ENCODE results near the gene COLEC12. TPM values are rescaled to one million over a fixed set of nuclear protein-coding genes. Genes with fewer than 3 reads are reported as not detected.

COLEC12 gene
- polyA plus RNA-seq, 3 donors, result 26.3 to 28.9 (median 28.3) TPM

DNA sequence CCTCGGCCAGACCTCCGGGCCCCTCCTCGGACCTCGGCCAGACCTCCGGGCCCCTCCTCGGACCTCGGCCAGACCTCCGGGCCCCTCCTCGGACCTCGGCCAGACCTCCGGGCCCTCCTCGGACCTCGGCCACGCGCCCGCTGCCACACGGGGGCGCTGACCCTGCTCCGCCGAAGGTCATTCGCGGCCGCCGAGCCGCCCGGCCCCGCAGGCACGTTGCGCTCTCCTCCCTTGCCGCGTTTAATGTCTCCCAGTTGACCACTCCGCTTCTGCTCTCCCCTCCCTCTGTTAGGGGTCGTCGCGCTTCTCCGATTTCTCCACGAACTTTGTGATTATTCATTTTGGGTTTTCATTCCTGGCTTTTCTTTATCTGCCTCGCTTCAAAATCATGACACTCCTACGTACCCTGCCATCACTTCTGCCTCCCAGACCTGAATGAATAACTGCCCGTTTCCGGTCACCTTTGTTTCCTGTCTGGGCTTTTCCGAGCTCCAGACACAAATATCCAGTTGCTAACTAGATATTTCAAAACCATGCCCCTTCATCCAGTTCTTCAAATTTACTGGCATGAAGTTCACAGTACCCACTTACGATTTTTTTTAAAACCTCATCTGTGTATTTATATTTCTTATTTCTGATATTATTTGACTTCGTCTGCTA lies 14.8 kb upstream of the COLEC12 start:
- DNase-seq (ENCODE audit: extremely low read depth in 1 of 11, low read depth in 9 of 11, low spot score in 4 of 11), result no peak

DNA sequence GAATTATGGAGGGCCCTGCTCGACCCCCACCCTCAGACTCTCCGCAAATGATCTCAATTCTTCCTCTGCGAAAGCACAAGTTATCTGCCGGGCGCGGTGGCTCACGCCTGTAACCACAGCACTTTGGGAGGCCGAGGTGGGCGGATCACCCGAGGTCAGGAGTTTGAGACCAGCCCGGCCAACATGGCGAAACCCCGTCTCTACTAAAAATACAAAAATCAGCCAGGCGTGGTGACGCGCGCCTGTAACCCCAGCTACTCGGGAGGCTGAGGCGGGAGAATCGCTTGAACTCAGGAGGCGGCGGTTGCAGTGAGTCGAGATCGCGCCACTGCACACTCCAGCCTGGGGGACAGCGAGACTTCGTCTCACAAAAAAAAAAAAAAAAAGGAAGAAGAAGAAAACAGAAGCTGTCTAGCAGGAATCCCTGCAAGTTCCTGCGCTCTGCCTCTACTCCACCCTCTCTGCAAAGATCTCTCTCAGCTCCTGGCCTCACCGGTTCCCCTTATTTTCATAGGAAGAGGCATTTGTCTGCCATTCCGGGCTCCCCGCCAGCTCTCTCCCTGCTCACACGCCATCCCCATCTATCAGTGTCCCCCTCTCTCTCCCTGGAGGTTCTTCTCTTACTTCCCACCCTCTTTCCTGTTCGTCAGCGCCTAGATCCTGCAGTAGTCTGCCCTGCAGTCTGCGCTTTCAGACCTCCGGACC lies 13.5 kb upstream of the COLEC12 start:
- no peak for DNase-seq (ENCODE audit: extremely low read depth in 1 of 11, low read depth in 9 of 11, low spot score in 4 of 11)

DNA sequence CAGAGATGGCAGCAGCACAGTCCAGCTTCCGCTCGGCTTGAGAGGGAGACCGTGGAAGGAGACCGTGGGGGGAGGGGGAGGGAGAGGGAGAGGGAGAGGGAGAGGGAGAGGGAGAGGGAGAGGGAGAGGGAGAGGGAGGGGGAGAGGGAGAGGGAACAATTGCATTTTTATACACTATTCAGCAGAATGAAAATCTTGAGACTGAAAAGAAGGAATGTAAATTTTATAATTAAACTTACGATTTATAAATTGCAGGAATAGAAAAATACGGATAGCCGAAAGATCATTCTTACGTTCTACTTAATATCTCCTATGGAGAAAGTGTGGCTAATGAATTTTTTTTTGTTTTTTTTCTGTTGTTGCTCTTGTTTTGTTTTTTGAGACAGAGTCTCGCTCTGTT lies 12.5 kb upstream of the COLEC12 start:
- no peak for DNase-seq (ENCODE audit: extremely low read depth in 1 of 11, low read depth in 9 of 11, low spot score in 4 of 11)

DNA sequence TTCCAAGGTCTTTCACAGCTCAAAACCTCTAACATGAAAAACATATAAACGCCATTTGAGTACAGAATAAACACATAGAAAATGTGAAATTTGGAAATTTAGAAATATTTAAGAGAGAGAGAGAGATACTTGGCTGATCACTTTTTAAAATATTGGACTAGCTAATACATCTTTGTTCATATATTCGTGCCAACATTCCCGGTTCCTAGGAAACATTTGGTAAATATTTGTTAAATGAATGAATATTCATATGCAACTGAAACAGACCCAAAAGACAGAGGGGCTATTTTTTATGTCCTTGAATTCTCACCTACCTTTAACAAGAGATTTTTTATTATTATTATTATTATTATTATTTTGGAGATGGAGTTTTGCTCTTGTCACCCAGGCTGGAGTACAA lies 8.3 kb upstream of the COLEC12 start:
- no peak for DNase-seq (ENCODE audit: extremely low read depth in 1 of 11, low read depth in 9 of 11, low spot score in 4 of 11)

DNA sequence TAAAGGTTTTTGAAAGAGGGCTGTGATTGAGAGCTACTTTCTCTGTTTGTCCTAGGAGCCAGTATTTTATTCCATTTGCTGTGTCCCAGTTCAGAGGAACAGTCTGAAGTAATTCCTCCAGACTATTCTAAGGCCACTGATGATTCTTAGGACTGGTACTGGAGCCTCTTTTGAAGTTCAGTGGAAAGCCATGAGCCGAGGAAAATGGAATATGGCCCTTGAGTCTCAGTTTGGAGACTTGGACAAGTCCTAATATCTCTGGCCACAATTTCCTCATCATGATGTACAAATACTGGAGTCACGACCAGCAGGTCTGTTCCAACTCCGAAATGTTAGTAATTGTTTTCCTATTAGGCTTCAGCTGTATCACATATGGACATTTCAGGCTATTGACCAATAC lies 7.1 kb upstream of the COLEC12 start:
- DNase-seq (ENCODE audit: extremely low read depth in 1 of 11, low read depth in 9 of 11, low spot score in 4 of 11), result no peak

DNA sequence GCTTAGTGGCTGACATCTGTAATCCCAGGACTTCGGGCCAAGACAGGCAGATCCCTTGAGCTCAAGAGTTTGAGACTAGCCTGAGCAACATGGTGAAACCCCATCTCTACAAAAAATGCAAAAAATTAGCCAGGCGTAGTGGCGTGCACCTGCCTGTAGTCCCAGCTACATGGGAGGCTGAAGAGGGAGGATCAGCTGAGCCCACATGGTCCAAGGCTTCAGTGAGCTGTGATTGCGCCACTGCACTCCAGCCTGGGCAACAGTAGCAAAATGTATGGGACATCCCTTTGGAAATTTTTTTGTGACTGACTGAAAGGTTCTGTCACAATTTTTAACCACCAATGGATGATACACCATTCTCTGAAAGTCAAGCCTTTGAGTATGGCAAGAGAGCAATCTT lies 6.3 kb upstream of the COLEC12 start:
- DNase-seq (ENCODE audit: extremely low read depth in 1 of 11, low read depth in 9 of 11, low spot score in 4 of 11), result no peak

DNA sequence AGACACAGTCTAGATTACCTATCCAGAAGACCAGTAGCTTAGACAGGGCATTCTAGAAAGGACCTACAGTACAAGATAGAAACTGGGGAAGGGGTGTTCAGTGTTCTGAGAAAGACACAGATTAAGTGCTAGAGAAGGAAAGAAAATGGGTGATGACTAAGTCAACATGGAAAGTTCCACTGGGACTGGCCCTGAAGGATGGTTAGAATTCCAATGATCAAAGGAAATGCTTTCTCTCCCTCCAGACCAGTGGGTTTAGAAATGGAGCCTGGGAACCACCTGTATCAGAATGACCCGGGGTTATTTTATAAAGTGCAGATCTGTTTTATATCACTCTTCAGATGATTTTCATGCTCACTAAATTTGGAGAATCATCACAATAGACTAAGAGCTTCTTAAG lies 5.8 kb upstream of the COLEC12 start:
- no peak for DNase-seq (ENCODE audit: extremely low read depth in 1 of 11, low read depth in 9 of 11, low spot score in 4 of 11)

DNA sequence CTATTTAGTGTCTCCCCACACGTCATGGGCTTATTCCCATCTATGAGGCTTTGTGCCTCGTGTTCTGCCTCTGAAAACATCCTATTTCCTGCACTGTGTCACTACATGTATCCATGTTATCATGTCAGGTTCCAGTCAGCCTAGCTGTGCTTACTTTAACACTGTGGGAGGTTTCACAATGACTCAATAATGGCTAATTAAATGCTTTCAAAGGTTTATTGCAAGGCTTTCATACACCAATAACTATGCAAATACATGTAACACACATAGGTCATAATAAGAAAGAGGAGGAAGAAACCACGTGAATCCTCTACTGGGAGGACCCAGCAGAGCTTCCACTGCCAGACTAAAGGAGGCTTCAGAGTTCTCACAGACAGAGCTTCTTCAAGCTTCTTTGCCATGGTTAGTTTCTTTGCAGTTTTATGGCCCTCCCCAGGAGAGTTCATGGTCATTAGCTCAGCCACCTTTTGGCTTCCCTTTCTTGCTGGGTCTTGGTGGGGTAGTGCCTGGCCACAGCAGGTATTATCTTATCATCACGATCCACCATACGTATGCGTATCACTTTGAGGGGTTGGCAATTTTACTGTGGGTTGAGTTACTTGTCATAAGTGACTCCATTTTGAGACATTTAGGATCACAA lies 5.1 kb upstream of the COLEC12 start:
- DNase-seq (ENCODE audit: extremely low read depth in 1 of 11, low read depth in 9 of 11, low spot score in 4 of 11), result no peak

DNA sequence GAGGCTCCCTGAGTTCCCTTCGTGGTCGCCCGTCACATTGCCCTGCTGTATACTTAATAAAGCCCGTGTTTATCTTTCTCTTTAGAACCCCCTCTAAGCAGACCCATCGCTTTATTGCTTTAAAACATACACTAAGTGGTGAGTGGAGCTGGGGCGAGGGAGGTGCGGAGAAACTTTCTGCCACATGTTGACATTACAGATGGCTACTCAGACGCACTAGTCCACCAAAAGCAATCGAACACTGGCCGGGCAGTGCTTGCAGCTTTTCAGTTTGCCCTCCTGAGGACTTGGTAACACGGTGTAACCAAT lies 859 bp upstream of the COLEC12 start:
- DNase-seq (ENCODE audit: extremely low read depth in 1 of 11, low read depth in 9 of 11, low spot score in 4 of 11), result no peak

DNA sequence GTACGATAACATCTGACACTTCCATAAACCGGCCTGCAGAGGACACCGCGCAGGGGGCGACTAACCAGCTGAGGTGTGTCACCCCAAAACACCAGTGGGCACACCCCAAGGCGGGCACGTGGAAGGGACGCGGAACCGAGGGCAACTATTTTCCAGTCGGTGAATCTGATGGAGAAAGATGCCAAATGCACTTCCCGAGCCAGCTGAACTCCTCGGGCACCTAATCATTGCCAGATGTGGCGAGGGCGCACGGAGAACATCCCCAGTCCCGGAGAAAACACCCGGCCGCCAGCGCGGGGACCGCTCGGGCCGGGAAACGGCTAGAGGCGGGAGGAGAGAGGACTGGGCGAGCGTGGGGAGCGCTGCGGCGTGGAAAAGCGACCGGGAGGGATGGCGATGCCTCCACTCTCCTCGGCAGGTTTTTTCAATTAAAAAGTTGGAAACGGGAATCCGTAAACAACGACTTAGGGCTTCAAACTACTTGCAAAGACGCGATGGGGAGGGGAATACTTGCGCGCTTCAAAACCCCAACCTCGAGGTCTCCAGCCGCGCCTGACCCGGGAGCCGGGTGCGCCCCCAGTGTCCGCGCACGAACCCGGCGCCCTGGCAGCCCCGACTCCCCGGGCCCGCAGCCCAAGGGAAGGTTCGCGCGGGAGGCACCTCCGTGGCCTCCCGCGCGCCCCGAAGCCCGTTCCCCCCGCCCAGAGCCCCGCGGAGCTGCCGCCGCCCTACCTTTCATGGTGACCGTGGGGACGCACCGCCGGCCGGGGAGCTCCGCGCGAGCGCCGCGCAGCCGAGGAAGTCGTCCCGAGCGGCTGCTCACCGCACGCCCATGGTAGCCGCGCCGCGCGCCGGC lies 497 bp downstream of the COLEC12 start:
- peak in 1 of 11 donors; percentile 18 for DNase-seq (ENCODE audit: extremely low read depth in 1 of 11, low read depth in 9 of 11, low spot score in 4 of 11)

DNA sequence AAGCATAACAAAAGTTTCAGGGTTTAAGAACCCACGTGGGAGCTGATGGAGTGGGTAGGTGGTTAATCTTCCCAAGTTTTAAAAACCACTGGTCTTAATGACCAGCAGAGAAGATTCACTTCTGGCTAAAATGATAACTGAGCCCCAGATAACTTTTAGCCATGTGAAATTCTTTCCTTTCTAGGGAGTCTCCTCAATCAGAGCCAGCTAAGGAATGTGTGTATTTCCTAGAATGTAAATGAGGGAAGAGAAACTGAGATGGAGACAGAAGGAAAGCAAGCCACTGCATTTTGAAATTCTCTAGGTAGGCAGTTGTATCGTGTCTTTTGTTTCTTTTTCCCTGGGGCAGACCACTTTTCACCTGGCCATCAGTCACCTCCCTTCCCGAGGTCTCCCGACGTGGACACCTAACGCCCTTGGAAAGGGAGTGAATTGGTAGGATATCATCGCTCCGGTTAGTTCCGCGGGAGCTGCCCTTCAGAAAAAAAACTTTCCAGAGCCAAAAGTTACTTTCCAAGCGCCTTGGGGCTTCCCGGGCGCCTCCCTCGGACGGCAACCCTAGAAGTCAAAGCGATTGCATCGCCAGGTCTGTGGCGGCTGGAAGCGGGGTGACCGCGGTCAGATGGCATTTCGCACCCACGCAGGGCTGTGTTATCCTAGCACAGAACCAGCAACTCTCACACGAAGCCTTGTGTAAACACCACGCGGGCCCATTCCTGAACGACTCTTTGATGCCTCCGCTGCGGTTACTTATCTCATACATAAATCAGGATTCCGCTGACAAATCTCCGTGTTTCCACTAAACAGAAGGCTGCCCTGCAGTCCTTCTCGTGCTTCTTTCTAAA lies 1.3 kb downstream of the COLEC12 start:
- DNase-seq (ENCODE audit: extremely low read depth in 1 of 11, low read depth in 9 of 11, low spot score in 4 of 11), result peak in 2 of 11 donors; percentile 45 to 59

DNA sequence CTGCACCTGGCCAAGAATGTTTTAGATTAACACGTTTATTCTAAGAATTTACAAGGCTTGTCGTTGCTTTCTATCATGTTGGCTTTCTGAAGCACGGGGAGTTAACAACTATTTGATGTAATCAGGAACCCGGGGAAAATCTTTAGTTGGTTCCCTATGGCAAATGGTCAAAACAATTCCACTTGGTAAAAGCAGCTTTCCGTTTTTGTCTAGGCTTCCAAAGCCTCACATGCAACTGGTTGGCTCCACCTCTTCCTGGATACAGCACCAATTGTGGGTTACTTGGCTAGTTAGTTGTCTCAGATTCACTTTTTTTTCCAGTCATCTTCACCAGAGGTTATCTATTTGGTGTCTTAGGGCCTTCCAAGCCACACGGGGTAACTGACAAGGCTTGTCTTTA lies 2.8 kb downstream of the COLEC12 start:
- no peak for DNase-seq (ENCODE audit: extremely low read depth in 1 of 11, low read depth in 9 of 11, low spot score in 4 of 11)

DNA sequence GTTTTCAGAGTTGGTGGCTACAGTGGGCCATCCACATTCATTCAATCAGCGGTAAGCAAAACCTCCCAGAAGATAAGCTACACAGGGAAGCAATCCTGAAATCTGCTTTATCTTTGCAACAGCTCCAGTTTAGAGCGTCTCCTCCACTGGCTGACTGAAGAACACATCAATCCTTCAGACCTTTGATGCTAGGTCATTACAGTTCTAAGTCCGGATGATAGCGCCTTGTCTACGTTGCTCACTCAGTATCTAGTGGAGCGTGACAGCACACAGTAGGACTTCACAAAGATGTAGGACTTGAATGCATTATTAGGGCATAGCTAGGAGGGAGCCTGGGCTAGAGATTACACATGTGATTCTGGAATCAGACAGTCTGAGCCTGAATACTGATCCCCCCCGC lies 5.0 kb downstream of the COLEC12 start:
- no peak for DNase-seq (ENCODE audit: extremely low read depth in 1 of 11, low read depth in 9 of 11, low spot score in 4 of 11)

DNA sequence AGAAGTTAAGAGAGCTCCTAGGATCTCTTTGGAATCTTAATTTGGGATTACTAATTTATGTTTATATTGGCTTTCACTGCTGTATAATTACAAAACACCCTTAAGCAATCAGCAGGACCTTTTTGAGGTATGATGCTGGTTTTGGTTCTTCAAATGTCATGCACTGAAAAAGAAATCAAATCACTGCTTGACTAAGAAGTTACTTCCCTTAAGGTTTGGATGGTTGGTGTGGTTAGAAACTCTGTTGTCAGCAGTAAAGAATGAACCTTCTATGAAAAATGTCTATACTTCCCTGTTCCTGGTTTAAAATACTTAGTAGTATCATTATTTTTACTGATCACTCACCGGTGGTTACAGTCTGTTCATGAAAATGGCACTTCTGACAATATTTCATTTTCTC lies 5.5 kb downstream of the COLEC12 start:
- no peak for DNase-seq (ENCODE audit: extremely low read depth in 1 of 11, low read depth in 9 of 11, low spot score in 4 of 11)

DNA sequence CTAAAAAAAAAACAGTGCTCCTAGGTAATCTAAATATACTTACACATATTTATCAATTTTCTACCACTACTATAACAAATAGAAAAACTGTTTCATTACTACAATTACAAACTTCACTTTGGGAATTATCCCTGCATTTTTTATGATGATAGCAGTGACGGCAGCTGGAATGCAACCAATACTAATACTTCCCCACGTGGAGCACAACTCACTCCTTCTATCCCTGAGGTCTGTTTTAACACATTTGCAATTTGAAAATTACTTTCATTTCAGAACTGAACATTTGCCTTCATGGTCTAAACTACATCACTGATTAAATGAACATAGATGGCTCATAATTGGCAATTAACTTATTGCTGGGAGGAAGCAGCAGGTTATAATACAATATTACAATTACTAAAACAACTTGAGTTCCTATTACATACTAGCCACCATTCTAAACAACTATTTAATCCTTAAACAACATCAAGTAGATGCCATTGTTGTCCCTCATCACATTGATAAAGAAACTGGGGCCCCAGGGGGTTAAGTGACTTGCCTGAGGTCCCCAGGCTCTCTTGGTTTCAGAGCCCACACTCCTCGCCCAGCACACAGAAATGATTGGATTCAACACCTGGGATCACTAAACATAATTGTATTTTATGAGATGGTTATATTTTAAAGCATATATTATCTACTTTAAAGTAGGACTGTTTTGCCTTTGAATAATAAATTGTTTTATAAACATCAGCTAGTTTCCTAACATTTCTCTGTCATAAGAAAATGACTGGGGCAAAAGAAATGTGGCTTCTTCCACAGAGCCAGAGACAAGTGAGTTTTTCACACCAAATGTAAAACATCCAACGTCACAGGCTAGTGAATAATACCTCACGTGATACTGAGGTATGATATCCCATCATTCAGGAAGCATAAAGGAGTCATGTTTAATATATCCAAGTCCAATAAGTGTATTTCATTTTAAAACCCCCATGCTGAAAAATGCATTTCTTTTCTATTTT lies 6.2 kb downstream of the COLEC12 start:
- no peak for DNase-seq (ENCODE audit: extremely low read depth in 1 of 11, low read depth in 9 of 11, low spot score in 4 of 11)

DNA sequence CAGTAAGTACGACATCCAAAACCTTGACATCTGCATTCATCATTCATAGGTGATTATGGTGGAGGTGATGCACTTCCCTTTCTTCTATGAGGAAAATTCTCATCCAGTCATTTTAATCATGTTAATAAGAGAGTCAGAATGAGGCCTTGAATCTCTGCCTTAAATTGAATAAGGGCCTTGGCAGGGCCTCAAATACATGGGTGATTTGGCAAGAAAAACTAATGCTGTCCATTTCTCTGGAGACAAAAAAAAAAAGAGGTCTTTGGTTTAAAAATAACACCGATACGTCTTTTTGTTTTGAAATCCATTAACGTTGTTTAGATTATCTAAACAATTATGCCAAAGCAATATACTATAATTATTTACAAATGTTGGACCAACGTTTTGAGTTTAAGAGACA lies 8.1 kb downstream of the COLEC12 start:
- no peak for DNase-seq (ENCODE audit: extremely low read depth in 1 of 11, low read depth in 9 of 11, low spot score in 4 of 11)

DNA sequence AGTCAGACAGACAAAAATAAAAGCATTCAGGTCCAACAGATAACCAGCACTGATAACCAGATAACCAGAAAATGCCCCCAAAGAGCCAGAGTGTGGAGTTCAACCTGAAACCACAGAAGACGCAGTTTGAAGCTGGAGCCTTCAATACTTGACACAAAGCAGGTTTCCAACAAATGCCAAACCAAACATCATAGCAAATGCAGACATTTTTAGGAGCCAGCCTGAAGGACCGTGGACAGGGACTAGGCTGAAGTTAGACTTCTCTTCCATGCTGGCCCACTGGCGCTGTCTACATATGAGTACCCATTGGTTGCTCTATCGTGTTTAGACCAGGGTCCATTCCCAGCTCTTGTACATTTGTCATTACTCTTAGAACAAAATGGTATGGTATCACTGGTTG lies 9.9 kb downstream of the COLEC12 start:
- no peak for DNase-seq (ENCODE audit: extremely low read depth in 1 of 11, low read depth in 9 of 11, low spot score in 4 of 11)

DNA sequence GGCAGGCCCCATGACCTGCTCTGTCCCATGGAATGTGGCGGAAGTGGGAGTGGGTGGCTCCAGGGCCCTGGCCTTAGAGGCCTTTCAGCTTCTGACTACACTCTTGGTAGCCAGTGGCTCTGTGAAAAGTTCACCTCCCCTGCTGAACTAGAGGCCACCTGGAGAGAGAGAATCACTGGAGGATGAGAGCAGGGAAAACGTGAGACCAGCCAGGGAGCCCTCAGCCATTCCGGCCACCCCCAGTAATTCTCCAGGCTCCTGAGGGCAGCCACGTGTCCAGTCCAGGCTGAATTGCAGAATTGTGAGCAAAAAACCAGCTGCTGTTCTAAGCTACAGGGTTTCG lies 10.5 kb downstream of the COLEC12 start:
- no peak for DNase-seq (ENCODE audit: extremely low read depth in 1 of 11, low read depth in 9 of 11, low spot score in 4 of 11)
